ENCODE results near the gene MYO1D. TPM values are rescaled to one million over a fixed set of nuclear protein-coding genes. Genes with fewer than 3 reads are reported as not detected.

Gene MYO1D
- total and polyA plus RNA-seq, 4 donors = 4.5 to 22.9 (median 13.3) TPM

GRCh38 chr17:32555611-32556310, 321.2 kb downstream of the MYO1D start:
- no peaks in the 10 kb centered on the region for H3K4me1 ChIP-seq (ENCODE audit: control insufficient read depth in 4 of 4, insufficient read depth in 4 of 4, low read length in 3 of 4)
- 95% methylated on average over 12 of the region's 12 CpGs for WGBS
- TF ChIP-seq FOXA1 (IDR thresholded peaks at IDR 0.05) (no peak), TAF1 (conservative IDR thresholded peaks at IDR 0.05) (no peak), RXRA (IDR thresholded peaks at IDR 0.05) (no peak), FOXA2 (IDR thresholded peaks at IDR 0.05) (no peak), HNF4G (IDR thresholded peaks at IDR 0.05) (no peak), RAD21 (IDR thresholded peaks at IDR 0.05) (no peak), NR2F2 (IDR thresholded peaks at IDR 0.05) (no peak), SP1 (IDR thresholded peaks at IDR 0.05) (no peak), JUND (IDR thresholded peaks at IDR 0.05) (no peak), EGR1 (IDR thresholded peaks at IDR 0.05; ENCODE audit: low read depth in 2 of 2) (no peak), HNF4A (conservative IDR thresholded peaks at IDR 0.05) (no peak), GABPA (IDR thresholded peaks at IDR 0.05 in 1 of 2, conservative IDR thresholded peaks at IDR 0.05 in 1 of 2) (no peak), REST (IDR thresholded peaks at IDR 0.05) (no peak)
- TF ChIP-seq, protein P1, sequence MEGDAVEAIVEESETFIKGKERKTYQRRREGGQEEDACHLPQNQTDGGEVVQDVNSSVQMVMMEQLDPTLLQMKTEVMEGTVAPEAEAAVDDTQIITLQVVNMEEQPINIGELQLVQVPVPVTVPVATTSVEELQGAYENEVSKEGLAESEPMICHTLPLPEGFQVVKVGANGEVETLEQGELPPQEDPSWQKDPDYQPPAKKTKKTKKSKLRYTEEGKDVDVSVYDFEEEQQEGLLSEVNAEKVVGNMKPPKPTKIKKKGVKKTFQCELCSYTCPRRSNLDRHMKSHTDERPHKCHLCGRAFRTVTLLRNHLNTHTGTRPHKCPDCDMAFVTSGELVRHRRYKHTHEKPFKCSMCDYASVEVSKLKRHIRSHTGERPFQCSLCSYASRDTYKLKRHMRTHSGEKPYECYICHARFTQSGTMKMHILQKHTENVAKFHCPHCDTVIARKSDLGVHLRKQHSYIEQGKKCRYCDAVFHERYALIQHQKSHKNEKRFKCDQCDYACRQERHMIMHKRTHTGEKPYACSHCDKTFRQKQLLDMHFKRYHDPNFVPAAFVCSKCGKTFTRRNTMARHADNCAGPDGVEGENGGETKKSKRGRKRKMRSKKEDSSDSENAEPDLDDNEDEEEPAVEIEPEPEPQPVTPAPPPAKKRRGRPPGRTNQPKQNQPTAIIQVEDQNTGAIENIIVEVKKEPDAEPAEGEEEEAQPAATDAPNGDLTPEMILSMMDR (IDR thresholded peaks at IDR 0.05; ENCODE audit: low read depth, low read length, missing input control) = no peak
- TF ChIP-seq, protein P2, sequence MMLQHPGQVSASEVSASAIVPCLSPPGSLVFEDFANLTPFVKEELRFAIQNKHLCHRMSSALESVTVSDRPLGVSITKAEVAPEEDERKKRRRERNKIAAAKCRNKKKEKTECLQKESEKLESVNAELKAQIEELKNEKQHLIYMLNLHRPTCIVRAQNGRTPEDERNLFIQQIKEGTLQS (IDR thresholded peaks at IDR 0.05) = no peak
- no peaks in the 10 kb centered on the region for H3K9me3 ChIP-seq (ENCODE audit: control insufficient read depth in 4 of 4, low read length in 3 of 4)
- no peak overlapping the region for H3K9ac ChIP-seq (ENCODE audit: low read depth in 1 of 2, low read length in 2 of 2)
- no peak overlapping the region for H3K4me3 ChIP-seq (ENCODE audit: low read depth in 1 of 3, low read length in 3 of 3)
- H3K27ac ChIP-seq (ENCODE audit: low read depth in 1 of 2, low read length in 2 of 2) = no peak overlapping the region
- no peak for DNase-seq (ENCODE audit: low spot score)
- no peaks in the 10 kb centered on the region for H3K27me3 ChIP-seq (ENCODE audit: control insufficient read depth in 4 of 4, insufficient read depth in 4 of 4, low read length in 3 of 4)
- no peaks in the 10 kb centered on the region for H3K36me3 ChIP-seq (ENCODE audit: control insufficient read depth in 4 of 4, insufficient read depth in 3 of 4, low read depth in 1 of 4, low read length in 3 of 4)

GRCh38 chr17:32553168-32553567, 323.8 kb downstream of the MYO1D start:
- no peak overlapping the region for H3K27ac ChIP-seq (ENCODE audit: low read depth in 1 of 2, low read length in 2 of 2)
- no peaks in the 10 kb centered on the region for H3K4me1 ChIP-seq (ENCODE audit: control insufficient read depth in 4 of 4, insufficient read depth in 4 of 4, low read length in 3 of 4)
- no peak overlapping the region for H3K4me3 ChIP-seq (ENCODE audit: low read depth in 1 of 3, low read length in 3 of 3)
- H3K27me3 ChIP-seq (ENCODE audit: control insufficient read depth in 4 of 4, insufficient read depth in 4 of 4, low read length in 3 of 4) = no peaks in the 10 kb centered on the region
- no peaks in the 10 kb centered on the region for H3K36me3 ChIP-seq (ENCODE audit: control insufficient read depth in 4 of 4, insufficient read depth in 3 of 4, low read depth in 1 of 4, low read length in 3 of 4)
- no peaks in the 10 kb centered on the region for H3K9me3 ChIP-seq (ENCODE audit: control insufficient read depth in 4 of 4, low read length in 3 of 4)
- 82% methylated on average over 3 of the region's 3 CpGs for WGBS
- no peak for TF ChIP-seq ZBTB33 (IDR thresholded peaks at IDR 0.05)
- TF ChIP-seq RAD21 (IDR thresholded peaks at IDR 0.05) = no peak
- DNase-seq (ENCODE audit: low spot score) = no peak
- H3K9ac ChIP-seq (ENCODE audit: low read depth in 1 of 2, low read length in 2 of 2) = no peak overlapping the region

All from liver (tissue), 9 donors.